Esophagus squamous epithelium (tissue), 4 donors: Measurements from ENCODE around the gene ANKFN1.

Experiments used
- POLR2A ChIP-seq, 4 donors: fragments of 450-650 bp; IDR thresholded peaks; one replicate each; pipeline ENCODE4 v1.6.1; 2017; ENCODE audit warnings: antibody characterized with exemption in 4 of 4, mild to moderate bottlenecking in 4 of 4, moderate library complexity in 3 of 4
- TF ChIP-seq, protein P1 (sequence below), 6 experiments: fragments of 450-650 bp in 4 of 6; fragments of 200-600 bp in 2 of 6; sonication (generic) in 2 of 6; IDR thresholded peaks; one replicate each; pipeline ENCODE4 v1.5.1; 2016 to 2019; ENCODE audit warnings: antibody characterized with exemption in 6 of 6, mild to moderate bottlenecking in 4 of 6, moderate library complexity in 4 of 6

DNA sequence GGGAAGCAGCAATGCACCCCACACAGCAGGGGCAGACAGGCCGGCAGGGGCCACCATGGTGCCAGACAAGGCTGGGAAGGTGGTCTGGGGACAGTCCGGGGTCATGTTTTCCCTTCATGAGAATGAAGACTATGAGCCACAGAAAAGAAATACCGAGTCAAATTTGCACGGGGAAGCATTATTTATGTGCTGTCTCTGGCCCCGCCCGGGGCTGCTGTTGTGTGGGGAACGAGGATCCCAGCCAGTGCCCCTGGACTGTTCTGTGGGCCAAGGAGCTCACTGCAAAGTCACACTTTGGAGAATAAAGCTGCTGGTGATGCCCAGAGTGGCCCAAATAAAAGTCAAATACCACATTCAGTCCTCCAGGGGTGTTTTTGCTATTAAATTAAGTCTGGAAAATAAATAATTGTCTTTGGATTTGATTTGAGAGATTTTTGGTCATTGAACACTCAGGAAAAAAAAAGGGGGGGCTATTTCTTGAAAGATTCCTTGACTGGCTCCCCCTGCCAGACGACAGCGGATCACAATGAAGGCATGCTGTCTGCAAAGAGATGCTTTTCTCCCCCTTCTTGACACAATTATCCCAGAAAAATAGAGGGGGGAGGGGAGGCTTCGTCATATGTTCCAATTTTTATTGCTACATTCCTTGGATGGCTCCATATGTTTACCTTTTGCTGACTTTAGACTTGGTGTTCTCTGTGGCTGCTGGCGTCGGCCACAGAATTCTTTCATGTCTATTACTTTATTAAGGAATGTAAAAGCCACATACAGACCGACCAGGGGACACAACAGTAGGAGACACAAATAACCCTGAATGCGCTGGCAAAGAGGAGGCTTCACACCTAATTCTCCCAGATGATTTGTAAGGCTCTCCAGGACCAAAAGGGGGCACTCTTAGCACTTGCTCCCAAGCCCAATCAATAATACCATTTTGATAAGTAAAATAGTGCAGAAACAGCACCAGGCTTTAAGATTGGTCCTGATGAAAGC, 27.1 kb upstream of the ANKFN1 start:
- TF ChIP-seq, protein P1, sequence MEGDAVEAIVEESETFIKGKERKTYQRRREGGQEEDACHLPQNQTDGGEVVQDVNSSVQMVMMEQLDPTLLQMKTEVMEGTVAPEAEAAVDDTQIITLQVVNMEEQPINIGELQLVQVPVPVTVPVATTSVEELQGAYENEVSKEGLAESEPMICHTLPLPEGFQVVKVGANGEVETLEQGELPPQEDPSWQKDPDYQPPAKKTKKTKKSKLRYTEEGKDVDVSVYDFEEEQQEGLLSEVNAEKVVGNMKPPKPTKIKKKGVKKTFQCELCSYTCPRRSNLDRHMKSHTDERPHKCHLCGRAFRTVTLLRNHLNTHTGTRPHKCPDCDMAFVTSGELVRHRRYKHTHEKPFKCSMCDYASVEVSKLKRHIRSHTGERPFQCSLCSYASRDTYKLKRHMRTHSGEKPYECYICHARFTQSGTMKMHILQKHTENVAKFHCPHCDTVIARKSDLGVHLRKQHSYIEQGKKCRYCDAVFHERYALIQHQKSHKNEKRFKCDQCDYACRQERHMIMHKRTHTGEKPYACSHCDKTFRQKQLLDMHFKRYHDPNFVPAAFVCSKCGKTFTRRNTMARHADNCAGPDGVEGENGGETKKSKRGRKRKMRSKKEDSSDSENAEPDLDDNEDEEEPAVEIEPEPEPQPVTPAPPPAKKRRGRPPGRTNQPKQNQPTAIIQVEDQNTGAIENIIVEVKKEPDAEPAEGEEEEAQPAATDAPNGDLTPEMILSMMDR (IDR thresholded peaks at IDR 0.05): peak in 5 of 6 experiments; percentile 13 to 56 (median 31)
- TF ChIP-seq POLR2A (IDR thresholded peaks at IDR 0.05): no peak
